HK-2 (cell line): ENCODE data around the gene POFUT1.

Source experiments
- DNase-seq: peaks from one replicate; pipeline ENCODE4 v3.0.0-alpha.2; 2018; ENCODE audit not compliant: unreplicated experiment

Gene POFUT1

GRCh38 chr20:32206760-32207625 is 687 bp upstream of the POFUT1 start:
- DNase-seq, result no peak

DNA sequence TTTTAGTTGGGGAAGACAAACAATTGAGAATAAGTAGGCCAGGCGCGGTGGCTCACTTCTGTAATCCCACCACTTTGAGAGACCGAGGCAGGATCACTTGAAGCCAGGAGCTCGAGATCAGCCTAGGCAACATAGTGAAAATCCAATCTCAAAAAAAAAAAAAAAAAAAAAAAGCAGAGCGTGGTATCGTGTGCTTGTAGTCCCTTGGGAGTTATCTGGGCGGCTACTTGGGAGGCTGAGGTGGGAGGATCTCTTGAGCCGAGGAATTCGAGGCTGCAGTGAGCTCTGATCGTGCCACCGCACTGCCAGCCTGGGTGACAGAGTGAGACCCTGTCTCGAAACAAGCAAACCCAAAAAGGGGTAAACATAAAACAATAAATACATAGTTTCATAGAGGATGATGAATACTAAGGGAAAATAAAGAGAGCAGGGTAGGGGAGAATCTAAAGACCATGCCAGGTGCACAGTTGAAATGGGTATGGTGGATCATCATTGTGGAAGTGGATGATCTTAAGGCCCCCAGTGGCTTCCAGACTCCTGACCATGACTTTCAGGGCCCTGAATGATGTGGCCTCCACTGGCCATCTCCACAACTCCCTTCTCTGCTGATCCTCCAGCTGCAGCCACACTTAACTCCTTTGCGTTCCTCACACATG is 947 bp downstream of the POFUT1 start:
- DNase-seq, result no peak

GRCh38 chr20:32209850-32210605 is 2.3 kb downstream of the POFUT1 start:
- DNase-seq, result no peak

GRCh38 chr20:32213870-32214269 is 6.2 kb downstream of the POFUT1 start:
- DNase-seq, result no peak

- DNase-seq, result no peak
Measured at GRCh38 chr20:32215147-32215546, 7.5 kb downstream of the POFUT1 start.

GRCh38 chr20:32215729-32216128 is 8.0 kb downstream of the POFUT1 start:
- no peak for DNase-seq

DNA sequence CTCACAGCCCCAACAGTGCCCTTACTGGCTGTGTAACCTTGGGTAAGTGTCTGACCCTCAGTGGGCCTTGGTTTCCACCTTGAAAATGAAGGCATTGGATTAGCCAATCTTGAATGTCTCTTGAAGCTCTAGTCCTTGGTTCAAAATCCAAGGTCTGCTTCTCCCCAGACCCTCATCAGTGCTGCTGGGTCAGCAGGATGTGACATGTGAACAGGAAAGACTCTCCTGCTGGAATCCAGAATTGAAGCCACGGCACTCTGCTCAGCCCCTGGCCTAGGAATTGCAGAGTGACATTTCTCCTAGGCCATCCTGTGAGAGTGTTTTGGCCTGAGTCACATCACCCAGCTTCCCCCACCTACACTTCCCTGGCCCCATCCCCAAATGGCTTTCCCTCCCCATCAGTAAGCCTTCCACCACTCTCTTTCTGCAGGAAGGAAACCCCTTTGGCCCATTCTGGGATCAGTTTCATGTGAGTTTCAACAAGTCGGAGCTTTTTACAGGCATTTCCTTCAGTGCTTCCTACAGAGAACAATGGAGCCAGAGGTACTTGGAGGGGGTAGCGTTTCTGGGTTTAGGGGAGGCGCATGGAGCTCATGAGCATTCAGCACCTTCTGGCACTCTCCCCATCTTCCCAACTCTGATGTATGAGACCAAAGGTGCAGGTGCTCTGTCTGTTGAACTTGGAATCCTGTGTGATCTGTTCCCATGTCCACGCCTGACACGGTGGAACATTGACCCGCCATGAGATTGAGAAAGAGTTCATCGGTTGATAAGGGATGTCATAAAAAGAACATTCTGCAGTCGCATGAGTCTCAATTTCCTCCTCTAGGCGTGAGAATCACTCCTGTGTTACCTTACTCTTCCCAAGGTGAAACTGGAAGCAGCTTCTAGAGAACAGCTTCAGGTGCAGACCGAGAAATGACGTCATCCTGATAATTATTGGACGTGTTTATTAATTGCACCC is 8.8 kb downstream of the POFUT1 start:
- DNase-seq, result no peak

- DNase-seq, result no peak
Measured at GRCh38 chr20:32218156-32218900, 10.6 kb downstream of the POFUT1 start.

- no peak for DNase-seq
Measured at GRCh38 chr20:32224463-32224862, 16.8 kb downstream of the POFUT1 start.

GRCh38 chr20:32226391-32226790 is 18.7 kb downstream of the POFUT1 start:
- DNase-seq, result no peak

DNA sequence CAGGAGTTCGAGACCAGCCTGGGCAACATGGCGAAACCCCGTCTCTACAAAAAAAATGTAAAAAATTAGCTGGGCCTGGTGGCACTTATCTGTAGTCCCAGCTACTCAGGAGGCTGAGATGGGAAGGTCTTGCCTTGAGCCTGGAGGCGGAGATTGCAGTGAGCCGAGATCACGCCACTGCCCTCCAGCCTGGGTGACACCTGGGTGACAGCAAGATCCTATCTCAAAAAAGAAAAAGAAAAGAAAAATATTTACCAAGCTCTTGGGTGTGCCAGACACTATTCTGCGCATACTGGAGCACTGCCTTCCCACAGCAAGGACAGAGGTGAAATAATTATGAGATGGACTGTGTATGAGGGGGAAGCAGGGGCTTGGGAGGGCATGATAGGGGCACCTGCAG is 19.6 kb downstream of the POFUT1 start:
- no peak for DNase-seq

DNA sequence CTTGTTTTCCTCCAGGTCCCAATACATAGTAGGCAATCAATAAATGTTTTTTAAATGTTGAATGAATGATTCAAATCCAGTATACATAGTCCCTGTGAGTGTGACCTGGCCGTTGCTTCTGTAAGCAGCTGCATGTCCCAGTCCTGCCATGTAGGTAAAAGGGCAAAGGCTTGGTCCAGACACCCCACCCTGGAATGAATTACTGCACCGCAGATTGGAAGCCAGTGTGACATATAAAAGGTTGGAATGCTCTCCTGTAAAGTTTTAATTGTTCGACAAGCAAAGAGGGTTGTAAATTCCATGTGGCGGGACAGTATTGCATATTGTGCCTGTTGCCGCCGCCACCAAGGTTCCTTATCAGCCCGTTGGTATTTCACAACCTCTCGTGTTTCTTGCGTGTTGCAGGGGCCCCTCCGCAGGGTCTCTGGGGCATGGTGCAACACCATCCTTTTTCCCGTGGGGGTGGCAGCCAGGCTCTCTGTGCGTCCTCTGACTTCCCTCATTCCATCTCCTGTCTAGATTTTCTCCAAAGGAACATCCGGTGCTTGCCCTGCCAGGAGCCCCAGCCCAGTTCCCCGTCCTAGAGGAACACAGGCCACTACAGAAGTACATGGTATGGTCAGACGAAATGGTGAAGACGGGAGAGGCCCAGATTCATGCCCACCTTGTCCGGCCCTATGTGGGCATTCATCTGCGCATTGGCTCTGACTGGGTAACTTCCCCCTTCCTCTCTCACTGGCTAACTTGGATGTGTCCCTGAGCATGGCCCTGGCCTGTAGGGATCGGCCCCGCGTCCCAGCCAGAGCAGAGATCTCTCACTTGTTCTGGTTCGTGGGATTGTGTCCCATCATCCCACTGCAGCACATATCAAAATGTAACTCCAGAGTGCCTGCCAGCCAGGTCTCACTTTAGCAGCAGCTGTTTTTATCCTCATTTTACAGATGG is 20.3 kb downstream of the POFUT1 start:
- no peak for DNase-seq

GRCh38 chr20:32229251-32229747 is 21.6 kb downstream of the POFUT1 start:
- DNase-seq, result no peak

GRCh38 chr20:32230707-32231106 is 23.0 kb downstream of the POFUT1 start:
- DNase-seq, result no peak

- no peak for DNase-seq
Measured at GRCh38 chr20:32231245-32231644, 23.6 kb downstream of the POFUT1 start.

GRCh38 chr20:32231847-32232246 is 24.2 kb downstream of the POFUT1 start:
- no peak for DNase-seq

DNA sequence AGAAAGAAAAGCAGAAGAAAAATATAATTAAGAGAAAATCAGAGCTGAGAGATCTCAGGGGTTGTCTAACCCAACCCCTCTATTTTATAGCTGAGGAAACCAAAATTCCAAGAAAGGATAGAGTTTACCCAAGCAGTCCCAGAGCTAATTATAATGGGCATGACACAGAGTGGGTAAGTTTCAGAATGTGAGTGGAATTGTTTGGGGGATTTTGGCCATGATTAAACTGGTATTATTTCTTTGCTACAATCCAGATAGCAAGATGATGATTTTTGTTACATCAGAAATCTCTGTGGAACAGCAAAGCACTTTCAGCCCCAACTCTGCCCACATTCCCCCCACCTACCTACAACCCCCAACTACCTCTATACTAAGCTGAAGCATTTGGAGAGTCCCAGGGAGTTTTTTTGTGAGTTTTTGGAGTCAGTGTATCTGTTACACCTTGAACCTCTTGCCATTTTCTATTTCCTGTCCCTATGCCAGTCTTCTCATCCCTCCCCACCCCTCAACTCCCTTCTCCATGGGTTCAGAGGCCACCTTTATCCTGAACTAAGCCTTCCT is 24.7 kb downstream of the POFUT1 start:
- DNase-seq, result no peak

DNA sequence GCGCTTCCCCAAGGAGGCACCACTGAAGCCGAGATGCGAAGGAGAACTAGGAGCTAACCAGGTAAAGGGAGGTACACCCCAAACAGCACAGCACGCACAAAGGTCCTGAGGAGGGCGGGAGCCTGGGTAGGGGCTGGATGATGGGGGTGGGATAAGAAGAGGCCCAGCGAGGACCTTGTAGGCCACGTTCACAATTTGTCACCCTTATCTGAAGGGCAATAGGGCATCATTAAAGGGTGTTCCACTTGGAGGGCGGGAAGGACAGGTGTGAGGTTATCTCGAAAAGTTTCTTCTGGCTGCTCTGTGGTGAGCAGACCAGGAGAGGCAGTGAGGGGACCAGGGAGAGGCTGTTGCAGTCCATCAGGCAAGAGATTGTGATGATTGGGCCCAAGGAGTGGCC is 25.6 kb downstream of the POFUT1 start:
- DNase-seq, result no peak
